ENCODE results near the gene SFT2D1. TPM values are rescaled to one million over a fixed set of nuclear protein-coding genes. Genes with fewer than 3 reads are reported as not detected.

SFT2D1 gene
- total and polyA plus RNA-seq, 7 donors = 26.0 to 92.8 (median 46.2) TPM

DNA sequence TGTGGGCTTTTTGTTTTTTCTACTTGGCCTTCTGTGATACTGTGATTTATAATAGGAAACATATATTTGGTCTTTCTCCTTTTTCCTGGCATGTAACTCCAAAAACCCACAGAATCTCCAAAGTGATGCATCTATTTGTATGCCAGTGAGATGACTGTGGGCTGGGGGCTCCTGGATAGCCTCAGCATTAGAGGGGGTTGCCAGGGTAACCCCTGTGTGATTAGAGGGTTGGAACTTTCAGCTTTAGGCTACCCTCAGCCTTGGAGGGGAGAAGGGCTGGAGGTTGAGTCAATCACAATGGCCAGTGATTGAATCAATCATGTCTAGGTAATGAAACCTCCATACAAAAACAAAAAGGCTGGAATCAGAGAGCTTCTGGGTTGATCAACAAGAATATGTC is 10.6 kb upstream of the SFT2D1 start:
- TF ChIP-seq POLR2AphosphoS5 (IDR thresholded peaks at IDR 0.05) (no peak), EP300 (IDR thresholded peaks at IDR 0.05) (no peak), POLR2A (IDR thresholded peaks at IDR 0.05) (no peak)
- TF ChIP-seq, protein P1, sequence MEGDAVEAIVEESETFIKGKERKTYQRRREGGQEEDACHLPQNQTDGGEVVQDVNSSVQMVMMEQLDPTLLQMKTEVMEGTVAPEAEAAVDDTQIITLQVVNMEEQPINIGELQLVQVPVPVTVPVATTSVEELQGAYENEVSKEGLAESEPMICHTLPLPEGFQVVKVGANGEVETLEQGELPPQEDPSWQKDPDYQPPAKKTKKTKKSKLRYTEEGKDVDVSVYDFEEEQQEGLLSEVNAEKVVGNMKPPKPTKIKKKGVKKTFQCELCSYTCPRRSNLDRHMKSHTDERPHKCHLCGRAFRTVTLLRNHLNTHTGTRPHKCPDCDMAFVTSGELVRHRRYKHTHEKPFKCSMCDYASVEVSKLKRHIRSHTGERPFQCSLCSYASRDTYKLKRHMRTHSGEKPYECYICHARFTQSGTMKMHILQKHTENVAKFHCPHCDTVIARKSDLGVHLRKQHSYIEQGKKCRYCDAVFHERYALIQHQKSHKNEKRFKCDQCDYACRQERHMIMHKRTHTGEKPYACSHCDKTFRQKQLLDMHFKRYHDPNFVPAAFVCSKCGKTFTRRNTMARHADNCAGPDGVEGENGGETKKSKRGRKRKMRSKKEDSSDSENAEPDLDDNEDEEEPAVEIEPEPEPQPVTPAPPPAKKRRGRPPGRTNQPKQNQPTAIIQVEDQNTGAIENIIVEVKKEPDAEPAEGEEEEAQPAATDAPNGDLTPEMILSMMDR (IDR thresholded peaks at IDR 0.05) = no peak
- intact Hi-C loops (cut with DNase I) = no loop called here
- no peaks in the 10 kb centered on the region for H3K36me3 ChIP-seq
- H3K27ac ChIP-seq = no peak overlapping the region
- no peak for DNase-seq
- H3K4me1 ChIP-seq = no peaks in the 10 kb centered on the region
- H3K9me3 ChIP-seq = peaks cover 0 to 4% (median 0%) of the 10 kb centered on the region in 4 donors
- no peaks in the 10 kb centered on the region for H3K27me3 ChIP-seq
- no peak overlapping the region for H3K4me3 ChIP-seq

DNA sequence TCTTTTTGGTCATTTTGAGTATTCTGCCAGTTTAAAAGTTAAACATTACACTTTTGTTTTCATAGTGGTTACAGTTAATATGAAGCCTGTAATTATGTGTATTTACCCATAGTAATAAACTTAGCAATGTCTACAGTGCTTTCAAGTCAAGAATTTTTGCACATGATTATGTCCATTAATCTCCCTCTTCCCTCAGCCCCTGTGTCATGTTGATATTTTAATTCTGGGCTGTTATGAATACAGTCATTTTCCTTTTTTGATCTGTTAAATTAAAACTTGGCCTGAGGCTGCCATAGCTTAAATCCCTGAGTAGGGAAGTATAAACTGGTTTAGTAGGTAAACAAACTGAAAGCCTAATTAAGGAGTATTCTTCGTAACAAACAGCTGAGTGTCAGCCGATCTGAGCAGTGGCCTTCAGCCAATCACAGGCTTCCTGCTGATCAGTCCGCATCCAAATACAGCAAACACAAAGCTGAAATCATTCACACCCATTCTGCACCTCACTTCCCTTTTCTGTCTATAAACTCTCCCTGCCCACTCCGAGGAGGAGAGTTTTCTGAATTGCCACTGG is 9.5 kb upstream of the SFT2D1 start:
- Histone ChIP-seq H3K9me3 (peaks cover 0 to 4% (median 0%) of the 10 kb centered on the region in 4 donors), H3K36me3 (no peaks in the 10 kb centered on the region), H3K4me3 (no peak overlapping the region), H3K4me1 (no peaks in the 10 kb centered on the region), H3K27me3 (no peaks in the 10 kb centered on the region), H3K27ac (no peak overlapping the region)
- intact Hi-C loops (cut with DNase I) = no loop called here
- no peak for TF ChIP-seq POLR2AphosphoS5 (IDR thresholded peaks at IDR 0.05)
- TF ChIP-seq, protein P1 (IDR thresholded peaks at IDR 0.05) = no peak
- no peak for TF ChIP-seq EP300 (IDR thresholded peaks at IDR 0.05)
- no peak for TF ChIP-seq POLR2A (IDR thresholded peaks at IDR 0.05)
- 4 to 20% methylated on average over 4 of the region's 4 CpGs for WGBS, 2 donors
- DNase-seq = no peak

DNA sequence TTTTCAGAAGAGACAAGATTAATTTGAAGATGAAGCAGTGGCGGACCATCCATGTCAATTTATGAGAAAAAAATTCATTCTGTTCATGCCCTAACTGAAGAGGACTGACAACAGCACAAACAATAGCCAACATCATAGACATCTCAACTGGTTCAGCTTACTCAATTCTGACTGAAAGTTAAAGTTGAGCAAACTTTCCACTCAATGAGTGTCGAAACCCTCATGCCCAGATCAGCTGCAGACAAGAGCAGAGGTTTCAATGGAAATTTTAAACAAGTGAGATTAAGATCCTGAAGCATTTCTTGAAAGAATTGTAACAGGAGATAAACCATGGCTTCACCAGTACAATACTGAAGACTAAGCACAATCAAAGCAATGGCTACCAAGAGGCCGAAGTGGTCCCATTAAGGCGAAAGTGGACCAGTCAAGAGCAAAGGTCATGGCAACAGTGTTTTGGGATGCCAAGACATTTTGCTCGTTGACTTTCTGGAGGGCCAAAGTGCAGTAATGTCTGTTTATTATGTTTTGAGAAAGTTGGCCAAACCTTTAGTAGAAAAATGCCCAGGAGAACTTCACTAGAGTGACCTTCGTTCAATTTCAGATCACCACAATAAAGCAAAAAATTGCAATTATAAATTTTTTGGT is 6.1 kb upstream of the SFT2D1 start:
- DNase-seq = no peak
- intact Hi-C loops (cut with DNase I) = no loop called here
- H3K36me3 ChIP-seq = no peaks in the 10 kb centered on the region
- peaks cover 0 to 4% (median 0%) of the 10 kb centered on the region in 4 donors for H3K9me3 ChIP-seq
- 83 to 90% methylated on average over 6 of the region's 6 CpGs for WGBS, 2 donors
- peaks cover 0 to 3% (median 1%) of the 10 kb centered on the region in 4 donors for H3K4me1 ChIP-seq
- no peak overlapping the region for H3K4me3 ChIP-seq
- H3K27me3 ChIP-seq = no peaks in the 10 kb centered on the region
- TF ChIP-seq POLR2A (IDR thresholded peaks at IDR 0.05) = no peak
- TF ChIP-seq EP300 (IDR thresholded peaks at IDR 0.05) = no peak
- TF ChIP-seq, protein P1 (IDR thresholded peaks at IDR 0.05) = no peak
- TF ChIP-seq POLR2AphosphoS5 (IDR thresholded peaks at IDR 0.05) = no peak
- H3K27ac ChIP-seq = no peak overlapping the region

DNA sequence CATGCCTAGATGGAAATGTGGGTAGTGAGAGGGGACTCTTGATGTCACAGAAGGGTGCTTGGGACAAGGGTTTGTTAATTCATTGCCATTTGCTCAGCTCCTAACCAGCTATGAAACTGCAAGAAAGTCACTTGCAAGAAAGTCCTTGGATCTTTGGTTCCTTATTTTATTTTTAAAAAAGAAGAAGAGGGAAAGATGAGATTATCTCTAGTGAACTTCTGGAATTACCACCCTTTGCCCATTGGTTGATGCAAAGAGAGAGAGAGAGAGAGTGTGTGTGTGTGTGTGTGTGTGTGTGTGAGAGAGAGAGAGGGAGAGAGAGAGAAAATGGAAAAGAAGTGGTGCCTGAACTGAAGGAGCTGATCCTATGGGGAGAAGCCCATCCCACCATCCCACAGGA is 4.6 kb upstream of the SFT2D1 start:
- no peak overlapping the region for H3K27ac ChIP-seq
- intact Hi-C loops (cut with DNase I) = no loop called here
- peaks cover 0 to 10% (median 4%) of the 10 kb centered on the region in 4 donors for H3K4me1 ChIP-seq
- H3K27me3 ChIP-seq = no peaks in the 10 kb centered on the region
- H3K4me3 ChIP-seq = no peak overlapping the region
- TF ChIP-seq EP300 (IDR thresholded peaks at IDR 0.05) (no peak), POLR2A (IDR thresholded peaks at IDR 0.05) (no peak), POLR2AphosphoS5 (IDR thresholded peaks at IDR 0.05) (no peak)
- TF ChIP-seq, protein P1 (IDR thresholded peaks at IDR 0.05) = no peak
- no peaks in the 10 kb centered on the region for H3K36me3 ChIP-seq
- no peak for DNase-seq
- H3K9me3 ChIP-seq = peaks cover 0 to 4% (median 0%) of the 10 kb centered on the region in 4 donors
